GM19372 (cell line): ENCODE results near the gene CXCR6.

Source experiments
- ATAC-seq: cut with Tn5 transposase; IDR thresholded peaks from one replicate; pipeline ENCODE4 v1.9.1; 2021; ENCODE audit warnings: mild to moderate bottlenecking, low read depth, moderate library complexity; ENCODE audit not compliant: unreplicated experiment

The CXCR6 gene

DNA sequence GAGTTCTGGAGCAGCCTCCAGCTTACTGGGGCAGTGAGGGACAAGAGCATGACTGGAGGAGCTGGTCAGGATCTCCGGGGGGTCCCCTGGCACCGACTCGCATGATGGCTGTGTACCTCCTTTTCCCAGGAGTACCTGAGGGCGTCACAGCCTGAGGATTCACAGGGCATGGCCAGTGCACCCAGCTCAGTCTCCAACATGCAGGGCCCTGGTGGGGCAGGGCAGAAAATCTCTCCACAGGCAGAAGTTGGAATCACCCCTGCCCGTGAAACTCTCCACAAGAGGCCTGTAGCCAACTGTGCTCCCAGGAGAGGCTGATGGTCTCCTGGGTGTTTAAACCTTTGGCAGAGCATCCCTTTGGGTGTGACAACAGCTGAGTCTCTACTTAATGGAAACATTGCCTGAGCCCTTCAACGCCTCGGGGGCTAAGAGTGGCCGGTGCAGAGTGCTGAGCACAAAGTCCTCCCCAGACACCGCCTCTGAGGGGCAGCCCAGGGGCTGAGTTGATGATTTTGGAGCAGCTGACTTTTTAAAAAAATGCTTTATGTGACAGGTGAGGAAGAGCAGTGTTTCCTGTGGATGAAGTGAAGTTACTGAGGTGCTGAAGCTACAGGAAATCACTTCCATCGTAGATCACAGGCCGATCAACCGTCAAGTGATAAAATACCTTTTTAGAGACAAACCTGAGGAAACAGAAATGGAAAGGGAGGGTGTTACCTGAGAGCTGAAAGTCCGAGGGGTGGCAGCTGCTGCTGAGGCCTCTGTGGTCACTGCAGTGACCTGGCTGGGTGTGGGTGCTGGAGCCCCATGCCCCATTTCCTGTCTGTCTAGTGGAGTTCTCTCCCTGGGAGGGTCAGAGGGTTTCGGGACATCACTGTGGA, 21.9 kb upstream of the CXCR6 start:
- ATAC-seq = no peak

GRCh38 chr3:45922039-45922326, 21.3 kb upstream of the CXCR6 start:
- ATAC-seq = no peak

GRCh38 chr3:45922950-45923590, 20.2 kb upstream of the CXCR6 start:
- no peak for ATAC-seq

DNA sequence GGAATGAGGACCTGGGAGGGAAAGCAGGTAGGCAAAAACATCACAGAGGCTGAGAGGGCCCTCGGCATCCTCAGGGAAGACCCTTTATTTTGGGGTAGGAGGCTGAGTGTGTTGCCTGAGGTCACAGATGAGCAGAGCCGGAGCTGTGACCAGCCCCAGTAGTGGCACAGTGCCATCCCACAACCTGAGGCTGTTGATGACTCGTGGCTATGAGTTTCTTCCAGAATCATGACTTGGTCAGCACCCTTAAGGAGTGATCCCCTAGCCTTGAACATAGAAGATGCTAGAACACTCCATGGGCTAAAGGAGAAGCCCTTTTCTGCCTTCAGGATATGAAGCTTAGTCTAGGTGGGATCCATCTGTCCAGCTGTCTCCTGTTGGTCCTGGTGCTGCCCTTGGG, 19.5 kb upstream of the CXCR6 start:
- no peak for ATAC-seq

DNA sequence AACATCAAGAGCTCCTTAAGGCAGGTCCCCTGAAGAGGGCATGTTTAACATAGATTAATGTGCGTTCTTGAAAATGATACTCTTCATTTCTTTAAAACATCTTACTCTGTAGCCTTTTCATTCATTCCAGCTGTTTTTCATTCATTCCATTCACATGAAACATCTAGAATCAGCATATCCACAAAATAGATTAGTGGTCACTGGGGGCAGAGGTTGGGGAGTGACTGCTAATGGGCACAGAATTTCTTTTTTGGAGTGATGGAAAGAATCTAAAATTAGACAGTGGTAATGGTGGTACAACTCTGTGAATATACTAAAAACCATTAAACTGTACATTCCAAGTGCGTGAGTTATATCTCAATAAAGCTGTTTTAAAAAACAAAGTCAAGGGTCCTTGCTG, 15.4 kb upstream of the CXCR6 start:
- no peak for ATAC-seq

GRCh38 chr3:45929042-45929679, 14.1 kb upstream of the CXCR6 start:
- no peak for ATAC-seq

DNA sequence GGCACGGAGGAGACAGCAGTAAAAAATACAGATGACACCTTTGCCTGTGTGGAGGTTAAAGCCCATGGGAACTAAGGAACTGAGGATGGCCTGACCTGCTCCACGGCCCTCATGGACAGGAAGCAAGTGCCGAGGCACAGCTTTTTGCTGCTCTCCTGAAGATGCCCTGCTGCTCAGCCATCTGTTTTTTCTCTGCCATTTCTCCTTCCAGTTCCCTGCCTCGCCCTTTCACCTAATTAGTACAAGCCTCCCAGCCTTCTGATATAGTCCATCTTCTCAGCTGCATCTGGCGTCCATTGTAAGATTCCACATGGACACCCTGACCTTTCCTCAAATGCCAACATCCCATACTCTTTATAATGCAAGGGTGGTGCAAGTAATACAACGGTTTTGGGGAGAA, 11.8 kb upstream of the CXCR6 start:
- no peak for ATAC-seq

DNA sequence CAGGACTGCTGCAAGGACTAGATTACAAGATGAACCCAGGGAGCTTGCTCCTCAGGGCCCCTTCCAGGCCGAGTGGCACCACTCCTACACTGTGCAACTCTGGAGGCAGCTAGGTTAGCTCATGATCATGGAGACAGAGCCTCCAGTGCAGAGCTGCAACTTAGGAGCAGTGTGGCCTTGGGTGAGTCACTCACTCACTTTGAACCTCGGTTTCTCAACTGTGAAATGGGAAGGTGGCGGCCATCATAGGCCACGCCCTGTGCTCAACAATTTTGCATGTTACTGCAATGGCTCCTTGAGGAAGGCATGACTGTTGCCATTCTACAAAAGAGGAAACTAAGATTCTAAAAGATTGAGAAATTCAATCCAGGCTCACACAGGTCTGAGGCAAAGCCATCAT, 11.2 kb upstream of the CXCR6 start:
- ATAC-seq = no peak

GRCh38 chr3:45933591-45933990, 9.7 kb upstream of the CXCR6 start:
- no peak for ATAC-seq

GRCh38 chr3:45936261-45936660, 7.0 kb upstream of the CXCR6 start:
- no peak for ATAC-seq

DNA sequence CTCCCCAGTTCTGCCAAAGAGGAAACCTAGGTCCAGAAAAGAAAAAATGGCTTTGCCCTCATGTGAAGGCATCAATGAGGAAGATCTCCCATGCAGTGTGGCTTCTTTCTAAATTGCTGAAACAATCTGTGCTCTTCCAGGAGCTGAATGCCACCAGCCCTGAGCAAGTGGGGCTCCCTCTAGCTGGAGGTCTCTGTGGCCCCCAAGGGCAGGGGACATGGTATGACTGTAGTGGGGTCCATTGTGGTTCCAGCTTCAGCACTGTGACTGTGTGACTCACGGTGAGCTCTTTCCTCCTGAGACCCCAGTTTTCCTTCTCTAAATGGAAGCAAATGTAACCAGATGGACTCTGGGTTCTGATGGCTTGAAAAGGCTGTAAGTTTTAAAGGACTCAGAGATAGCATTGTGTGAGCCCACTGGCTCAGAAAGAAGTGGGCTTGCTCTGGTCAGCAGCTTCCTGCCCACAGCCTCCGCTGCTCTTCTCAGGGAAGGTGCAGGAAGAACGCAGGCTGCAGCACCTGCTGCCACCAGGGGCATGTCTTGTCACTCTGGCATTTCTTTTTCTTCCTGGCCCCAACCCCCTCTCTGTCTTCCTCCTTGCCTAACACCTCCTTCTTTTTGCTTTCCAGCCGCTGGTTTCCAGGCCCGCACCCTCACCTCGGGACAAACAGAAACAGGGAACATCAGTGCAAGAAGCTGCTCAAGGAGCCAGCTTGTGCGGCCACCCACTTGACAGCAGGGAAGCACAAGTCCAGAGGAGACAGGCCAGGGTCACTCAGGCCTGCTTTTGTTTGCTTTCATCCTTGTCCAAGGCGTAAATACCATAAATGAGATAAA, 5.8 kb upstream of the CXCR6 start:
- ATAC-seq = no peak

GRCh38 chr3:45938043-45938435, 5.2 kb upstream of the CXCR6 start:
- ATAC-seq = no peak

DNA sequence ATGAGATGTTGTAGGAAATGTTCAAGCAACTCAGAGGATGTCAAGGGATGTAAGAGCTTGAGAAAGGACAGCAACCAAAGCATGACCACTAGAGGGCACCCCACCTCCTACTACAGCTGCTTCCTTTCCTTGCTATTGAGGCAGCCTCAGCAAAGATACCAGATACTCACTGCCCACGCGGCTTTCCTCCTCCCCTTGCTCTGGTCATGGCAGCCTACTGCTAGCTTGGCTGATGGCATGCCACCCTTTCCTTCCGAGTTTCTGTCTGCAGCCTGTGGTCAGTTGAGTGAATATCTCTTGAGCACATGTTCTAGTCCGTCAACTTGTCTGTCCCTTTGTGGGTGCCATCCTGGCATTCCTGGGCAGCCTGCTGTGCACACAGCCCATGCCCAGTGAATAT, 4.4 kb upstream of the CXCR6 start:
- ATAC-seq = no peak

DNA sequence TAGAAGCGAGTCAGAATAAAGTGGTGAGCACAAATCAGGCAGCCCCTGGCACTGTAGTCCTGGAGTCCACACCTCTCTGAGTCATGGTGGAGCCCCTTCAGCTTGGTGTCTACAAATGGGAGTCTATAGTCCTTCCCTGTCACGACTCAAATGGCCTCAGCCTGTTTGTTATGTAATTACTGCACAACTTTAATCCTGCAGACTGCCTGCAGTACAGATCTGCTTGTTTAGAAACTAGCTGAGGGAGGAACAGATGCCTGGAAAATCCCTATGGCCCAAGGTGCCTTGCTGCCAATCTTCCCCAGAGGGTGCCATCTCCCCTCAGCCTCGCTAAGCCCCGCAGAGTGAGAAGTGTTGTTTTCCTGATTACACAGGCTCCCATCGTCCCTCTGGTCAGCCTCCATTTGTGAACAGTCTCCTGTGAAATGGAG, 3.9 kb upstream of the CXCR6 start:
- no peak for ATAC-seq

DNA sequence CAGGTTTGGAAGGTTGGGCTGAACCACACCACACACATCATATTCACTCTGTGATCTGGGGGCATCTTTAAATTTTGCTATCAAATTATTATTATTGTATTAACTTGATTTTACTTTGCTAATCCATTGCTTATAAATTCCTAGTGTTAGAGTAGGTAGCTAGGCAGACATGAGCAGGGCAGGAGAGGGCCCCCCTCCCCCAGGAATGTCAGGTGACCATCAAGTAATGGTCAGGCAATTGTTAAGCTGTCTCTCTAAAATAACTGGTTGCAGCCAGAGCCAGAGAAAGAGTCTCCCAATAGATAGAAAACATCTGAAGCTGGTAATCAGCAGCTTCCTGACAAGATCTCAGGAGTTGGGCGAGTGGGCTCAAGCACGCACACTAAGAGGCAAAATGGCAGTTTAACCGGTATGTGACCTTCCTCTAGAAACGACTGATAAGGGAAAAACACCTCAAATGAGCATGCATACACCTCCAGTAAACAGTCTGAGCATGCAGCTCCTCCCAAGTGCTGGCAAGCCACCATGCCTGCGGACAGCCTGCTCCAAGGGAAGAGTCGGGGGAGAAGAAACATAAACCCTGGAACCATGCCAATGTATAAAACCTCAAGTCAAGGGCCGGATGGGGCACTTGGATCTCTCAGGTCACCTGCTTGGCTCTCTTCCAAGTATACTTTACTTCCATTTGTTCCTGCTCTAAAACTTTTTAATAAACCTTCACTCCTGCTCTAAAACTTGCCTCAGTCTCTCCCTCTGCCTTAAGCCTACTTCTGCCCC, 3.1 kb upstream of the CXCR6 start:
- ATAC-seq = no peak

GRCh38 chr3:45940781-45941365, 2.4 kb upstream of the CXCR6 start:
- no peak for ATAC-seq

DNA sequence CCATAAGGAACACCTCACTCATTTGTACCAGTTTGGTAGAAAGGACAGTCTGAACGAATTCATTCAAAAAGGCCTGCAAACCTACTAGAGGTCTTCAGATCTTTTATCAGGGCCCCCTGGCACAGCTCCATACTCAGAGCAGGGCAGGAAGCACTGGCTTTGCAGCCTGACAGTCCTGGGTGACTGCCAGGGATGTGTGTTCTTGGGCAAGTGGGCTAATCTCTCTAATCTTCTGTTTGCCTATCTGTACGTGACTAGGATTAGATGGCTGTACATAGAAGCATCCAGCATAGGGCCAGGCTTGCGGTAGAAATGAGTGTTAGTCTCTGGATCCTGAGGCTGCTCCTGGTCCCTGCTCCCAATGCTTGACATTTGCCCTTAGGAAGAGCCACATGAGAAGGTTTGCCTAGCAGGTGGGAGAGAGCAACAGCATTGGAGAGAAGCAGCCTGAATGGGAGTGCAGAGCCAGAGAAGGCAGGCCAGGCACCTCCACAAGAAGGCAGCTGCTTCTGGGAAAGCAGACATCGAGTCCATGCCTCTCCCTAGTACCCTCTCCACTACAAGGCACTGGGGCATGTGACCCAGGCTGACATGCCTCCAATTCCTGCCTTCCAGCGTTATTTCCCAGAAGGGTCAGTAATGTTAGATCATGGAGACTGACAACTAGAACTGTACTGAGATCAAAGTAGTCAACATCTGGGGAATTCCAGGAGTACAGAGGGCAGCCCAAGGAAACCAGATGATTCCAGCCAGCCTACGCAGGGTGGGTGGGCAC, 1.0 kb upstream of the CXCR6 start:
- ATAC-seq = no peak

DNA sequence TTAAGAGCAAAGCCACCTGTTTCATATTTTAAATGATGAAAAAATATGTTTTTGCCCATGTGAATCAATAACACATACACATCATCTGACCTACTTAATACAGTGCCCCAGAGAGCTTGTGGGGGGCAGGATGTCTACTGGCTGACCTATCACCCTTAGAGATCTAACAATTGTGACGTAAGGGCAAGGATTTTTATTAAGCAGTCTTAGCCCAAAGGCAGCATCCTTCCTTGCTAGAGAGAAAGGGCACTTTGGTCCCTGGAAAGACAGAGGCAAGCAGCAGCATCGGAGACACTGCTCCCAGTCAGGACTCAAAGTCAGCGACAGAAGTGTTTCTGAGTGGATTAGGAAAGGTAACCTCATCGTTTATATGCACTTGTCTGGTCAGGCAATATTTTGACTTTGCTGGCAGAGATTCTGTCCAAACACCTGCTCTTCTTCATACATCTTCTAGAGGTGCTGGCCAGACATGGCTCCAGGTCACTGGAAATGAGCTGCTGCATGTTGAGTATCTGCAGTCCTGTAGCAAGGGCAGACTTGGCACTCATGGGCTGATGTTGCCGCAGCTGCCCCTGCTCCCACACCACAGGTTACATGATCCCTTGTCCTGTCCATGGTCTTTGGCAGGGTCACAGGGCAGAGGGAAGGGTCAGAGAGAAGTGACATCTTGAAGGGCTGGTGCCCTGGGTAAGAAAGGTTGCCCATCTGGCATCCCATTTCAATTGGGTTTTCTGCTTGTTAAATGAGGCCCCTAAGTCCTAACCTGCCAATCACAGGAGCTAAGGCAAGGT, 1.8 kb downstream of the CXCR6 start:
- no peak for ATAC-seq
